ENCODE data around the gene CCDC146.

Gene CCDC146

GRCh38 chr7:77339726-77340125 is 217.3 kb downstream of the CCDC146 start:
- no peak for DNase-seq (ENCODE audit: low read depth)
- no peak for TF ChIP-seq CTCF (conservative IDR thresholded peaks at IDR 0.05; ENCODE audit: low read depth, low read length)
- H3K4me3 ChIP-seq (ENCODE audit: low read depth, low read length) = no peak overlapping the region

All from choroid plexus epithelial cell (primary cell).